Astrocyte (in vitro differentiated cells and primary cell): ENCODE results near the gene PPY. TPM values are rescaled to one million over a fixed set of nuclear protein-coding genes. Genes with fewer than 3 reads are reported as not detected.
A peak's percentile ranks its signal among the peaks of the same experiment; 100 is the strongest.

Experiments used
- DNase-seq: peaks from one replicate; pipeline ENCODE4 v3.0.0-alpha.2; 2010; ENCODE audit warnings: low read depth
- FAIRE-seq: peaks from 2 replicates; lab custom pipeline; 2011; peaks lifted over from hg19 to GRCh38; lab: Jason Lieb, UNC
- H2AFZ ChIP-seq: 2 replicates; pipeline ENCODE4 v1.6.0; 2012; ENCODE audit warnings: low read depth, low read length, inconsistent platforms
- H3K27ac ChIP-seq: 2 replicates; pipeline ENCODE4 v1.5.1; 2011; ENCODE audit warnings: low read depth, low read length, inconsistent platforms
- H3K27me3 ChIP-seq: 2 replicates; pipeline ENCODE4 v1.6.0; 2011; ENCODE audit warnings: low read length, inconsistent platforms; ENCODE audit not compliant: insufficient read depth
- H3K36me3 ChIP-seq: 2 replicates; pipeline ENCODE4 v1.5.1; 2011; ENCODE audit warnings: low read length, inconsistent platforms; ENCODE audit not compliant: insufficient read depth
- H3K4me1 ChIP-seq: 2 replicates; pipeline ENCODE4 v1.5.1; 2011; ENCODE audit warnings: low read length, inconsistent platforms; ENCODE audit not compliant: insufficient read depth
- H3K4me2 ChIP-seq: 2 replicates; pipeline ENCODE4 v1.6.0; 2012; ENCODE audit warnings: low read length, inconsistent platforms
- H3K4me3 ChIP-seq: 2 replicates; pipeline ENCODE4 v1.5.1; 2011; ENCODE audit warnings: low read depth, mild to moderate bottlenecking, low read length, inconsistent platforms; ENCODE audit not compliant: insufficient read depth
- H3K79me2 ChIP-seq: 2 replicates; pipeline ENCODE4 v1.6.0; 2012; ENCODE audit warnings: mild to moderate bottlenecking, low read length, inconsistent platforms; ENCODE audit not compliant: insufficient read depth
- H3K9ac ChIP-seq: 2 replicates; pipeline ENCODE4 v1.6.0; 2012; ENCODE audit warnings: mild to moderate bottlenecking, low read length, inconsistent platforms
- H3K9me3 ChIP-seq: 2 replicates; pipeline ENCODE4 v1.5.1; 2012; ENCODE audit warnings: low read depth, mild to moderate bottlenecking, low read length, inconsistent platforms; ENCODE audit not compliant: insufficient read depth
- H4K20me1 ChIP-seq: 2 replicates; pipeline ENCODE4 v1.6.0; 2012; ENCODE audit warnings: low read length, inconsistent platforms; ENCODE audit not compliant: insufficient read depth
- H3K27ac Mint-ChIP-seq: one replicate; pipeline ENCODE4 v1.8.0; 2021; ENCODE audit warnings: mild to moderate bottlenecking, mixed read lengths; ENCODE audit not compliant: unreplicated experiment
- H3K27me3 Mint-ChIP-seq: one replicate; pipeline ENCODE4 v1.8.0; 2021; ENCODE audit warnings: low read depth, mixed read lengths; ENCODE audit not compliant: unreplicated experiment
- H3K36me3 Mint-ChIP-seq: one replicate; pipeline ENCODE4 v1.8.0; 2021; ENCODE audit warnings: low read depth, mixed read lengths; ENCODE audit not compliant: unreplicated experiment
- H3K4me1 Mint-ChIP-seq: one replicate; pipeline ENCODE4 v1.8.0; 2021; ENCODE audit warnings: low read depth, mixed read lengths; ENCODE audit not compliant: unreplicated experiment
- H3K4me3 Mint-ChIP-seq: one replicate; pipeline ENCODE4 v1.8.0; 2021; ENCODE audit warnings: mild to moderate bottlenecking, moderate library complexity, mixed read lengths; ENCODE audit not compliant: unreplicated experiment
- H3K9me3 Mint-ChIP-seq: one replicate; pipeline ENCODE4 v1.8.0; 2021; ENCODE audit warnings: mild to moderate bottlenecking, mixed read lengths; ENCODE audit not compliant: unreplicated experiment
- EZH2 ChIP-seq: IDR thresholded peaks from 2 replicates; pipeline ENCODE4 v1.6.1; 2012; ENCODE audit warnings: mild to moderate bottlenecking, low read length, inconsistent platforms; ENCODE audit not compliant: insufficient read depth
- total RNA-seq: library from RNA; stranded (reverse); gene quantifications from 2 replicates; pipeline ENCODE4 v1.2.1, GENCODE V29; 2021
- TF ChIP-seq, protein P1 (sequence below): IDR thresholded peaks from 2 replicates; pipeline ENCODE4 v1.5.1; 2011; ENCODE audit warnings: low read depth, mild to moderate bottlenecking, inconsistent platforms, low read length, moderate library complexity; ENCODE audit not compliant: insufficient read depth

Gene PPY
- total RNA-seq, 1 donor from 2014 or later = not detected

DNA sequence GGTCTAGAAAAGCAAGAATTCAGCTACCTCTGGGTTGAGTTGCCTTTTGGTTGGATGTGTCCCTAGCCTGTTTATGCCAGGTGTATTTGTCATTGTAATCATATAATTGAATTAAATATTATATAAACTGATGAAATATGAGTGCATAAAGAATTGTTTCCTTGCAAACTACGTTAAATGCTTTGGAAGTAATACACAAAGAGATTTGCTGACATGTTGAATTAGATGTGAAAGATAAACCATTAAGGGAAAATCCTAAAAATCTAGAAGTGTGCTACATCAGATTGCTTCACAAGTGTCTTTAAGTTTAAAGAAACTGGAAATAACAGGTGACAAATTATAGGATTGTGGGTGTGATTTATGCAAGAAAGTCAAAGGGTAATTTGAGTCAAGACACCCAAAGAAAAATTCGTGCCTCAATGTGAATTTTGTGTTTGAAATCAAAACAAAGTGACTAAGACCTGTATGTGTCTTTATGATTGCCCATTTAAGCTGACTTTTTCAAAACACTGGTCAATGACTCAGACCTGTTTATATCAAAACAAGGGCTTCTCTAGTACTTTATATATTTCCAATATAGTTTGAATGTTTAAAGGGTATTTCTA, 16.6 kb upstream of the PPY start:
- Histone ChIP-seq H3K9me3 (no peaks in the 10 kb centered on the region), H4K20me1 (no peaks in the 10 kb centered on the region), H3K79me2 (no peaks in the 10 kb centered on the region), H3K4me3 (no peak overlapping the region), H3K9ac (no peak overlapping the region), H3K36me3 (no peaks in the 10 kb centered on the region), H2AFZ (no peak overlapping the region), H3K4me1 (no peaks in the 10 kb centered on the region), H3K27me3 (peaks cover 32% of the 10 kb centered on the region), H3K27ac (no peak overlapping the region), H3K4me2 (no peak overlapping the region)
- Mint-ChIP-seq H3K4me1 (peaks cover 2% of the 10 kb centered on the region), H3K9me3 (peaks cover 9% of the 10 kb centered on the region), H3K27me3 (peaks cover 39% of the 10 kb centered on the region), H3K27ac (no peak overlapping the region), H3K4me3 (no peak overlapping the region), H3K36me3 (no peaks in the 10 kb centered on the region)
- TF ChIP-seq, protein P1, sequence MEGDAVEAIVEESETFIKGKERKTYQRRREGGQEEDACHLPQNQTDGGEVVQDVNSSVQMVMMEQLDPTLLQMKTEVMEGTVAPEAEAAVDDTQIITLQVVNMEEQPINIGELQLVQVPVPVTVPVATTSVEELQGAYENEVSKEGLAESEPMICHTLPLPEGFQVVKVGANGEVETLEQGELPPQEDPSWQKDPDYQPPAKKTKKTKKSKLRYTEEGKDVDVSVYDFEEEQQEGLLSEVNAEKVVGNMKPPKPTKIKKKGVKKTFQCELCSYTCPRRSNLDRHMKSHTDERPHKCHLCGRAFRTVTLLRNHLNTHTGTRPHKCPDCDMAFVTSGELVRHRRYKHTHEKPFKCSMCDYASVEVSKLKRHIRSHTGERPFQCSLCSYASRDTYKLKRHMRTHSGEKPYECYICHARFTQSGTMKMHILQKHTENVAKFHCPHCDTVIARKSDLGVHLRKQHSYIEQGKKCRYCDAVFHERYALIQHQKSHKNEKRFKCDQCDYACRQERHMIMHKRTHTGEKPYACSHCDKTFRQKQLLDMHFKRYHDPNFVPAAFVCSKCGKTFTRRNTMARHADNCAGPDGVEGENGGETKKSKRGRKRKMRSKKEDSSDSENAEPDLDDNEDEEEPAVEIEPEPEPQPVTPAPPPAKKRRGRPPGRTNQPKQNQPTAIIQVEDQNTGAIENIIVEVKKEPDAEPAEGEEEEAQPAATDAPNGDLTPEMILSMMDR = no peak
- no peak for TF ChIP-seq EZH2
- FAIRE-seq (no peak), DNase-seq (no peak)

DNA sequence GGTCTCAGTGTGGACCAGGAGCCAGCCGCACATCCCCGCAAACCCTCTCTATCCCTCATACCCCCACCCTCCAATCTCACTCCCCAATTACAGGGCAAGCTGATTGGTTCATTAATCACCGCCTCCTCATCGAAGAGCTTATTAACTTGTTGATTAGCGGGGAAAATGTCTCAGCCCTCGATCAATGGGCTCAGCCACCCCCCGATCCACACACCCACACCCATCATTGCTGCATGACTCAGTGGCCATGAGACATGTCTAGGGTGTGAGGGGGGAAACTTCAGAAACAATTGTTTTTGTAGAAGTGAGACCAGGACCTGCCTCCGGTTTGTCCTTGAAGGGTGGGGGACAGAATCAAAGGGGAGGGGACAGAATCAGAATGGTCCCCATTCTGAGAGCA, 13.9 kb upstream of the PPY start:
- Mint-ChIP-seq H3K27ac (no peak overlapping the region), H3K27me3 (peaks cover 42% of the 10 kb centered on the region), H3K4me1 (peaks cover 2% of the 10 kb centered on the region)

DNA sequence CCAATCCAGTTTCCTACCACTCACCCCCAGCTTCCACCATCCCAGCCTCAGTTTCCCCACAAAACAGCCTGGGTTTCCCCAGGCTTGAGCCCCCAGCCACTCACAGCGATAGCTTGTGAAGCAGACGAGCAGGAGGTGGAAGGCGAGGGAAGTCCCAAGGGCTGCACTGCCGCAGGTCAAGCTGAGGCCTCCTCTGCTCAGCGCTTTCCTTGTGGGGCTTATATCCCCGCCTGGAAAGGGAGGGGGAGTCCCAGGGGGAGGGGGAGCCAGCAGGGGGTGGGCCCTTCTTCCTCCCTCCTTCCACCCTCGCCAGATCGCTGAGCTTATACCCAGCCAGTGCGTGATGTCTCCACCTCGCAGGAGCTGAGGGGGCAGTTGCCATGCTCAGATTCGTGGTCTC, 11.5 kb upstream of the PPY start, which contains the start of gene PYY:
Gene PYY (minus strand): TSS at position 195 of the 400 bp plus-strand sequence. CDS start 457 bp downstream, outside the sequence.
- Histone ChIP-seq H3K4me3 (no peak within 1 kb of the TSS), H3K27me3 (peaks cover 46% of the 10 kb centered on the region), H3K4me1 (no peaks in the 10 kb centered on the region), H3K79me2 (no peaks in the 10 kb centered on the region), H3K4me2 (peak within 1 kb of the TSS; percentile 53), H2AFZ (peak within 1 kb of the TSS; percentile 16), H3K9ac (no peak within 1 kb of the TSS), H4K20me1 (no peaks in the 10 kb centered on the region), H3K36me3 (no peaks in the 10 kb centered on the region), H3K9me3 (no peaks in the 10 kb centered on the region), H3K27ac (no peak within 1 kb of the TSS)
- H3K4me1 Mint-ChIP-seq = peaks cover 2% of the 10 kb centered on the region
- no peak for TF ChIP-seq EZH2
- TF ChIP-seq, protein P1 = no peak
- H3K27me3 Mint-ChIP-seq = peaks cover 63% of the 10 kb centered on the region
- H3K27ac Mint-ChIP-seq = no peak within 1 kb of the TSS
- FAIRE-seq (no peak), DNase-seq (no peak)
- H3K9me3 Mint-ChIP-seq = peaks cover 9% of the 10 kb centered on the region
- no peaks in the 10 kb centered on the region for H3K36me3 Mint-ChIP-seq
- no peak within 1 kb of the TSS for H3K4me3 Mint-ChIP-seq

More for the DNA sequence above, 13.9 kb upstream of the PPY start:
- TF ChIP-seq, protein P1 = no peak
- no peak for TF ChIP-seq EZH2
- Histone ChIP-seq H2AFZ (no peak overlapping the region), H3K36me3 (no peaks in the 10 kb centered on the region), H4K20me1 (no peaks in the 10 kb centered on the region), H3K27me3 (peaks cover 39% of the 10 kb centered on the region), H3K4me2 (no peak overlapping the region), H3K4me3 (no peak overlapping the region), H3K27ac (no peak overlapping the region), H3K4me1 (no peaks in the 10 kb centered on the region), H3K9me3 (no peaks in the 10 kb centered on the region), H3K9ac (no peak overlapping the region), H3K79me2 (no peaks in the 10 kb centered on the region)
- Mint-ChIP-seq H3K4me3 (no peak overlapping the region), H3K36me3 (no peaks in the 10 kb centered on the region), H3K9me3 (peaks cover 9% of the 10 kb centered on the region)
- DNase-seq = no peak
- no peak for FAIRE-seq
